Epithelial cell of prostate (primary cell): Measurements from ENCODE around the gene OTUB2.

Experiments used
- DNase-seq: peaks from one replicate; pipeline ENCODE4 v3.0.0-alpha.2; 2011; ENCODE audit warnings: low read depth, low spot score
- H3K27ac ChIP-seq: fragments of 450-650 bp; 2 replicates; pipeline ENCODE4 v1.5.1; 2017; ENCODE audit warnings: mild to moderate bottlenecking

OTUB2 gene

GRCh38 chr14:93994919-93995682 lies 31.0 kb upstream of the OTUB2 start:
- DNase-seq, result peak; percentile 84
- peak overlapping the region; percentile 33 for H3K27ac ChIP-seq

DNA sequence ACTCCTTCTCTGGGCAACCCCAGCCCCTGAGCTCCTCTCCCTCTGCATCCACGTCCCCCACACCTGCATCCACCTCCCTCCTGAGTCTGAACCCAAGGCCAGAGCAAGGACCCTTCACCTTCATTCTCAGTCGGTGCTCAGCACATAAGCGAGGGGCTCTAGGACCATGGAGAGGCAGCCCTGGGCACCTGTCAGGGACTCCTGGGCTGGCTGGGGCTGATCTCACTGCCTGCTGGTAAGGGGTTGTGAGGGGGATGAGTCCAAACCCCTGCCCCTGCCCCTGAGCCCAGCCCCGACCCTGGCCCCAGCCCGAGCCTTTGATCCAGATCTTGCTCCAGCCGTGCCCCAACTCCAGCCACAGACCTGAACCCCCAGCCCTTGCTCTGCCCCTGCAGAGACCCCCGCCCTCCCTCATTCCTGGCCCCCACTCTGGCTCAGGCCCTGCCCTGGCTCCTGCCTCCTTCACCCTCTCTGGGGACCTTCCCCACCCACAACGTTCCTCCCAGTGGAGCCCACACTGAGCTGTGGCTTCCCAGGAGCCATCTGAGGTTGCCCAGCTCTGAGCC lies 29.9 kb upstream of the OTUB2 start:
- H3K27ac ChIP-seq, result no peak overlapping the region
- no peak for DNase-seq

- H3K27ac ChIP-seq, result no peak within 1 kb of the TSS
- DNase-seq, result no peak
Observed at GRCh38 chr14:93997082-93997481, 29.1 kb upstream of the OTUB2 start, which contains the start of gene CCDC197. Gene CCDC197 (plus strand): TSS chr14:93997301. CDS start chr14:93998132, 831 bp downstream.

DNA sequence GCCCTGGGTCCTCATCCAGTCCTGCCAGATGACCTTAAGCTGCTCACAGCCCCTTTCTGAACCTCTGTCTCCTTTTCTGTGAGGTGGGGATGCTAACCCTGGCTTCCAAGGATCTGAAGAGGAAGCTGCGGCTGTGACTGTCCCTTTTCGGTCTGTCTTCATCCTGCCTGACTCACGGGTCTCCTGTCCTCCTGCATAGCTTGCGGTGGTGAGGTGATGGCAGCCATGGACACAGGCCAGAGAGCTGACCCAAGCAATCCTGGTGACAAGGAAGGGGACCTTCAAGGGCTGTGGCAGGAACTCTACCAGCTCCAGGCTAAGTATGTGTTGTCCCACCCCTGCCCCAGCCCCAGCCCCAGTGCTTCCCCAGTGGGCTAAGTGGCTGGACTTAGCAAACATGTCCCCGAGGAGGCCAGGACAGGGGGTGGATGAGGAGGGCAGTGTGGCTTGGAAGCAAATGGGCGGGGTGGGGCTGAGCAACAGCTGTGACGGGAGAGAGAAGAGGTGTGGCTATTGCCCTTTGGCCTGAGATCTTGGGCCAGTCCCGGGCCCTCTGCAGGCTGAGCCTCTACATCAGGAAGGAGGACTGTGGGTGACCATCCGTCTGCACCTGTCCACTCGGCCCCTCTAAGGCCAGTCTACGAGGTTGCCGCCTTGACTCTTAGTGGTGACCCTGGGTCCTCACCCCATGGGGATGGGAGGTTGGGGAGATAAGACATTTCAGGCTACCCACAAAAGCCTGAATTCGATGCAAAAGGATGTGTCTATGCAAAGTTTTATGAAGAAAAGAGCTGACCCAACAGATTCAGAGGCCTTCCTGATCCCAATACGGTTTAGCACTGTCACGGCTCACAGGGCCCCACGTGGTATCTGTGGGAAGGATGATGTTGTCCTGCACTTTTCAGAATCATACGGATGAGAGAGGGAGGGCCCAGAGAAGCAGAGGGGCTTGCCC lies 27.9 kb upstream of the OTUB2 start:
- no peak overlapping the region for H3K27ac ChIP-seq
- no peak for DNase-seq

DNA sequence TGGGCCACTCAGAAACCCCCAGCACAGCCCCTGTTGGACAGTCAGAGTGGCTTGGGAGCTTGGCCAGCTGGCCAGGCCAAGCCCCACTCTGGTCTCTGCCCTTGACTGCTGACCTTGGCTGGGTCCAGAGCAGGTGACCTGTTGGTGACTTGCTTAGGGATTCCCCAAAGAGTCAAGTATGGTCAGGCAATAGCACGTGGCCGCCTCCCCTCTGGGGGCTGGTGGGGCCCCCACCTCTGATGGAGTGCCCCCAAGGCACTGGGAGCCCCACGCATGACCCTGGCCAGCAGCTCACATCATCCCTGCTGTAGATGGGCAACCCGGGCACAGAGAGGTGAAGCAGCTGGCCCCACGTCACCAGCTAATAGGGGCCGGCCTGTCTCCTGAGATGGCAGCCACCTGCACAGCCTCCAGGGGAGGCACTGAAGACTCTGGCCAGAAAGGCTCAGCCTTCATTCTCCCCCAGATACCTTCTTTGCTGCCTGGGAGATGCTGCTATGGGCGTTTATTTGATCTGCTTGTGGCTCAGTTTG lies 27.2 kb upstream of the OTUB2 start:
- H3K27ac ChIP-seq, result no peak overlapping the region
- DNase-seq, result no peak

DNA sequence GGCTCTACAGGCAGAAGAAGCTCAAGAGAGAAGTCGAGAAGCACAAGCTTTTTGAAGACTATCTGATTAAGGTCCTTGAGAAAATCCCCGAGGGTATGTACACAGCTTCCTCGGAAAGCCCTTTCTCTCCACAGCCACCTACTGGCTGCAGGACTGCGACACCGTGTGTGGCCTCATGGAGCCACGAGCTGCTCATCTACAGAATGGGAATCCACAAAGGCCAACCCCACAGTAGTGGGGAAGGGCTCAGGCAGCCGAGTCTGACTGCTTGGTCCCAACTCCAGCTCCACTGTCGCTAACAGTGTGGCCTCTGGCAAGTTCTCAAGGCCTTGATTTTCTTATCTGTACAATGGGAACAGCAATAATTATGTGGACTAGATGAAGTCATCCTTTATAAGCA lies 26.6 kb upstream of the OTUB2 start:
- H3K27ac ChIP-seq, result no peak overlapping the region
- no peak for DNase-seq

DNA sequence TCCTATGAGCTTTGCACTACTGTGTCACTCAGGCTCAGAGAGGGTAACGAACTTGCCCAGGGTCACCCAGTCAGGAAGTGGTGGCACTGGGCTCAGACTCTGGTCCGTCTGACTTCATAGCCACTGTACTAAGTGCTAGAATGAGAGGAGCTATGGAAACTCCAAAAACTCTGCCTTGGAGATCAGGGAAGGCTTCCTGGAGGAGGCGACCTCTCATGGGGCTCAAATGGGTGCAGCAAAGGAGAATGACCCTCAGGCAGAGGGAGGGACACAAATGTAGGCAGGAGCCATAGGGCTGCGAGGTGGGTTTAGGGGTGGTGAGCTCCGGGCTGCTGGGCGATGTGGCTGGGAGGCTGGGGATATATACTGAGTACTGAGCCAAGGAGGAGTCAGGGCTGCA lies 25.9 kb upstream of the OTUB2 start:
- H3K27ac ChIP-seq, result no peak overlapping the region
- DNase-seq, result no peak

GRCh38 chr14:94001016-94001415 lies 25.1 kb upstream of the OTUB2 start:
- H3K27ac ChIP-seq, result no peak overlapping the region
- no peak for DNase-seq

DNA sequence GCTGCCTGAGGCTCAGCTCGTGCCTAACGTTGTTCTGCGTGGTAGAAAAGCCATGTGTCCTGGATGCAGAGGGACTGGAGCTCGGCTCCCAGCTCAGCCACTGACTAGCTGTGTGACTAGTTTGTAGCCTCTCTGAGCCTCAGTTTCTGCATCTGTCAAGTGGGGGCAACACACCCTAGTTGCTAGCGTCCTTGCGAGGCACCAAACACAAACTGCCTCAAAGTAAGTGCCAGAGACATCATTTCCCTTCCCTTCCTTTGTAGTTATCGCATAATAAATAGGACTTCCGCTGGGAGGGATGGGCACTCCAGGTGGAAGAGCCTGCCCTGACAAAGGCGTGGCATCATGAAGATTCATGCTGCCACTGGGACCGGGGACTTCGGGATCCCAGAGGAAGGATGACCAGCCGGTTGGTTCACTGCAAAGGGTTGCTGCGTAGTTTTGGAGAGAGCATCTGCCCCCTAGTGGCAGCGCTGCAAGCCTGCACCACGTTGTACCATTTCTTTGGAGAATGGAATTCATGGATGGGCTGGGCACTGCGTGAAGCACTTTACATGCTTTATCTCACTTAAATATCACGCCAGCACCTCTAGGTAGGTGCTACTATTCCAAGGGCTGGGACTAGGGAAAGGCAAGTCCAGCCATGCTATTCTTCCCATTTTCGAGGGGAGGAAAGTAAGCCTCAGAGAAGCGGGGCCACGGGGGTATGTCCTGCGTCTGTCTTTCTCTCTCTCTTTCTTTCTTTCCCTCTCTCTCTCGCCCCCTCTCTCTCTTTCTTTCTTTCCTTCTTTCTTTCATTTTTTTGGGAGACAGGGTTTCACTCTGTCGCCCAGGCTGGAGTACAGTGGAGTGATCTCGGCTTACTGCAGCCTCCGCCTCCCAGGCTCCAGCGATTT lies 24.4 kb upstream of the OTUB2 start:
- no peak for DNase-seq

DNA sequence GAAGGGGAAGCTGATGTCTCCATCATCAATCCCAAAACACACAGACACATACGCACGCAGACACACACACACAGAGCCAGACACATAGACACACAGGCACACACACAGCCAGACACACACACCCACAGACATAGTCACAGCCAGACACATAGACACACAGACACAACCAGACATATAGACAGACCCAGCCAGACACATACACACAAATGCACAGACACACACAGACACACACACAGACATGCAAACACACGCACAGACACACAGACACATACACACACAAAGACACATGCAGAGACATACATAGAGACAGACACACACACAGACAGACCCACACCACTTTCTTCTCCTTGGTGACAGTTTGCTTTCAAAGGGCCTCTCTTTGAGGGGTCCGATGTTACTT lies 22.7 kb upstream of the OTUB2 start:
- no peak for DNase-seq
- H3K27ac ChIP-seq, result no peak overlapping the region

More for the DNA sequence above, 24.4 kb upstream of the OTUB2 start:
- no peak overlapping the region for H3K27ac ChIP-seq

DNA sequence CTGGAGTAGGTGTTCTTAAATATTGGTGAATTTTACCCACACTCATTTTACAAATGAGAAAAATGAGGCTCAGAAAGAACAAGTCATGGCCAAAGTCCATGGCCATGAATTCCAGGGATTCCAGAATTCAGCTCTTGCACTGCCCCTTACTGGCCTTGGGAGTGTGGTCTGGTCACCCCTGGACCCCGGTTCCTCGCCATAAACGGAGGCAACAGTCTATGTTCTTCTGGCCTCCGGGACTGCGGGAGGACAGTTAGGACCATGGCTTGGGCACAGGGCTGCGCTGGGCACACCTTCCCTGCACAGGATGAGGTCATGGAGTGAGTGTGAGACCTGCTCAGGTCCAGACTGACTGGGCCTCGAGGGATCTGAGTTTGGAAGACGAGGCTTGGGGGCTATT lies 22.1 kb upstream of the OTUB2 start:
- no peak overlapping the region for H3K27ac ChIP-seq
- no peak for DNase-seq

GRCh38 chr14:94005324-94006073 lies 20.6 kb upstream of the OTUB2 start:
- H3K27ac ChIP-seq, result no peak overlapping the region
- no peak for DNase-seq

- no peak overlapping the region for H3K27ac ChIP-seq
- DNase-seq, result no peak
Observed at GRCh38 chr14:94008234-94008633, 17.9 kb upstream of the OTUB2 start.

DNA sequence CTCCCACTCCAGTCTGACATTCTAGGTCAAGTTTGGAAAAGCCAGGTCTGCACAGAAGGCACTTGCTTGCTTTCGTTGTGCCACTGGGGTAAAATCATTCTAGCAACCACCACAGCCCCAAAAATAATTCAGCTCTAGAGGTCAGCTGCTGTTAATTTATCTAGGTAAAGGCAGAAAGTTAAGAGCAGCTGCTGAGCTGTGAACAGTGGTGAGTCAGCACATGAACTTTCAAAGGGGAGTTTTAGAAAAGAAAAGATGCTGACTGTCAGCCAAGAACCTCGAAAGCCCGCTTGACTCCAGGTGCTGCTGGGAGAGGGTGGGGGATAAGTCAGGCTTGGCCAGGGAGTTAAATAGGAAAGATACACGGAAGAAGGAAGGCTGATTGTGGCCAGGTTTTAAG lies 16.4 kb upstream of the OTUB2 start:
- no peak for DNase-seq
- H3K27ac ChIP-seq, result no peak overlapping the region

- H3K27ac ChIP-seq, result no peak overlapping the region
- no peak for DNase-seq
Observed at GRCh38 chr14:94010625-94011024, 15.5 kb upstream of the OTUB2 start.

DNA sequence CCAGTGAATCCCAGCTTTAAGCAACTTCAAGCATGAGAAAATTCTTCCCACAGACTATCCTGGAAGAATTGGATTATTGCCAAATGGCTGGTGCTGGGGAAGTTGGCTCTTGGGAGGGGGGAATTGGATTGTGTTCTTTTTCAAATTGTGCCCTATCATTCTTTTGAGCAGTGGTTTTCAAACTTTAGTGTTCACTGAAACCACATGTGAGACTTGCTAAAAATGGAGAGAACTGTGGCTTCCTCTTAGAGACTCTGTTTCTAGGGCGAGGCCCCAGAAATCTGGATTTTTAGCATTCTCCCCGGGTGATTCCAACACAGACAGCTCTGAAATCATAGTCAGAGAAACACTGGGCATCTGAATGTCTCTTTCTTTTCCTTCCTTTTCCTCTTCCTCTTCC lies 14.3 kb upstream of the OTUB2 start:
- no peak for DNase-seq
- no peak overlapping the region for H3K27ac ChIP-seq

GRCh38 chr14:94014382-94014781 lies 11.8 kb upstream of the OTUB2 start:
- H3K27ac ChIP-seq, result no peak overlapping the region
- no peak for DNase-seq

GRCh38 chr14:94015223-94015622 lies 10.9 kb upstream of the OTUB2 start:
- no peak overlapping the region for H3K27ac ChIP-seq
- no peak for DNase-seq

GRCh38 chr14:94016446-94016976 lies 9.6 kb upstream of the OTUB2 start:
- H3K27ac ChIP-seq, result no peak overlapping the region
- DNase-seq, result no peak
